Tibial nerve (tissue), 3 donors: ENCODE results near the gene STOM.

ENCODE experiments used
- EP300 ChIP-seq, 2 donors: sonication (generic); formaldehyde crosslinking; IDR thresholded peaks; one replicate each; pipeline ENCODE4 v1.6.1; 2017; ENCODE audit warnings: antibody characterized with exemption in 2 of 2, mild to moderate bottlenecking in 1 of 2
- POLR2A ChIP-seq, 2 donors: fragments of 450-650 bp; IDR thresholded peaks; one replicate each; pipeline ENCODE4 v1.6.1; 2017; ENCODE audit warnings: antibody characterized with exemption in 2 of 2, mild to moderate bottlenecking in 2 of 2, moderate library complexity in 2 of 2

DNA sequence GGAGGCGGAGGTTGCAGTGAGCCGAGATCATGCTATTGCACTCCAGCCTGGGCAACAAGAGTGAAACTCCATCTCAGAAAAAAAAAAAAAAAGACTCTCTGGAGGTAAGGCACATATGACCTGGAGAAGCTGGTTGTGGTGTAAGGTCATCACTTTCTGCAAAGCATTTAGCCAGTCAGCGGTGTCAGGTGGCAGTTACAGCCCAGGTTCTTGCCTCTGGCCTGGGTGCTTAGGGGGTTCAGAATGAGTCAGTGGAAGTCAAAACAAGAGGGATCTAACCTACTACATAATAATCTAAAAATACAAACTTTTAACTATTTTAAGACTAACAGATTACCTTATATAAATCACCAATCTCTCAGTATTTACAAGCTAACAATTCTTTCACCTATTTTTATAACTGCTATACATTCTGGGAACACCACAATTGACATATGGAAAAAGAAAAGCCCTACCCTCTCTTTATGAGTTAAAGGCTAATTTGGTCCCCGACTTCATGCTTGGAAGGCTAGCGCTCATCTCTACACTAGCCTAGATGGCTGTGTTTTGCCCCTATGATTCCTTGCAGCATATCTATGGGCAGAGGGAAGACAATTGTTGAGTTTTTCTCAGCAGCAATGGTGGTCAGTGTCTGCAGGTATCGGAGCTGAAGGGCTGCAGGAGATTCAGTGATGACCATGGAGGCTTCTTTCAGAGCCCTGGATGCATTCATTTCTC lies 29.2 kb downstream of the STOM start:
- TF ChIP-seq EP300 (IDR thresholded peaks at IDR 0.05) (no peak), POLR2A (IDR thresholded peaks at IDR 0.05) (no peak)
